GM06990 (cell line): ENCODE results near the gene TULP4.

ENCODE experiments used
- DNase-seq: peaks from one replicate; pipeline ENCODE4 v3.0.0-alpha.2; 2011; ENCODE audit not compliant: insufficient read length; ENCODE audit errors: extremely low read depth
- H3K27me3 ChIP-seq: replicated peaks from 2 replicates; pipeline ENCODE4 v1.6.0; 2011; ENCODE audit warnings: low read length; ENCODE audit not compliant: control insufficient read depth, insufficient read depth
- H3K36me3 ChIP-seq: 2 replicates; pipeline ENCODE4 v1.5.1; 2011; ENCODE audit warnings: low read length; ENCODE audit not compliant: control insufficient read depth, insufficient read depth
- H3K4me3 ChIP-seq: replicated peaks from 2 replicates; pipeline ENCODE4 v1.5.1; 2011; ENCODE audit warnings: low read depth, mild to moderate bottlenecking, control low read depth, low read length
- TF ChIP-seq, protein P1 (sequence below): IDR thresholded peaks from 2 replicates; pipeline ENCODE4 v1.5.1; 2011; ENCODE audit warnings: low read length, control low read depth, mild to moderate bottlenecking, inconsistent platforms; ENCODE audit not compliant: insufficient read depth, poor library complexity, severe bottlenecking

Gene TULP4

DNA sequence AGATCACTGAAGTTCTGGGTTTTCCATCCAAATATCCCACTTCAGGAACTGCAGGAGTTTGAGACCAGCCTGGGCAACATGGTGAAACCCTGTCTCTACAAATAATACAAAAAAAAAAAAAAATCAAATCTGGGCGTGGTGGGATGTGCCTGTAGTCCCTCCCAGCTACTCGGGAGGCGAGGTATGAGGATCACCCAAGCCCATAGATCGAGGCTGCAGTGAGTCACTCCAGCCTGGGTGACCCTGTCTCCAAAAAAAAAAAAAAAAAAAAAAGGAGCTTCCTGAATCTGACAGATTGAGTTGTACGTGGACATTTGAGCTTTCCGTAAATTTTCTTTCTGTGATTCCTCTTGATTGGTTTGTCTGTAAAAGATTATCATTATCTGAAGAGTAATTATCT, 55.6 kb downstream of the TULP4 start:
- no peaks in the 10 kb centered on the region; the same call in 1 of the 2 replicates for H3K36me3 ChIP-seq
- no peak for DNase-seq
- TF ChIP-seq, protein P1, sequence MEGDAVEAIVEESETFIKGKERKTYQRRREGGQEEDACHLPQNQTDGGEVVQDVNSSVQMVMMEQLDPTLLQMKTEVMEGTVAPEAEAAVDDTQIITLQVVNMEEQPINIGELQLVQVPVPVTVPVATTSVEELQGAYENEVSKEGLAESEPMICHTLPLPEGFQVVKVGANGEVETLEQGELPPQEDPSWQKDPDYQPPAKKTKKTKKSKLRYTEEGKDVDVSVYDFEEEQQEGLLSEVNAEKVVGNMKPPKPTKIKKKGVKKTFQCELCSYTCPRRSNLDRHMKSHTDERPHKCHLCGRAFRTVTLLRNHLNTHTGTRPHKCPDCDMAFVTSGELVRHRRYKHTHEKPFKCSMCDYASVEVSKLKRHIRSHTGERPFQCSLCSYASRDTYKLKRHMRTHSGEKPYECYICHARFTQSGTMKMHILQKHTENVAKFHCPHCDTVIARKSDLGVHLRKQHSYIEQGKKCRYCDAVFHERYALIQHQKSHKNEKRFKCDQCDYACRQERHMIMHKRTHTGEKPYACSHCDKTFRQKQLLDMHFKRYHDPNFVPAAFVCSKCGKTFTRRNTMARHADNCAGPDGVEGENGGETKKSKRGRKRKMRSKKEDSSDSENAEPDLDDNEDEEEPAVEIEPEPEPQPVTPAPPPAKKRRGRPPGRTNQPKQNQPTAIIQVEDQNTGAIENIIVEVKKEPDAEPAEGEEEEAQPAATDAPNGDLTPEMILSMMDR, result no peak
- no peaks in the 10 kb centered on the region for H3K27me3 ChIP-seq
- no peak overlapping the region for H3K4me3 ChIP-seq

DNA sequence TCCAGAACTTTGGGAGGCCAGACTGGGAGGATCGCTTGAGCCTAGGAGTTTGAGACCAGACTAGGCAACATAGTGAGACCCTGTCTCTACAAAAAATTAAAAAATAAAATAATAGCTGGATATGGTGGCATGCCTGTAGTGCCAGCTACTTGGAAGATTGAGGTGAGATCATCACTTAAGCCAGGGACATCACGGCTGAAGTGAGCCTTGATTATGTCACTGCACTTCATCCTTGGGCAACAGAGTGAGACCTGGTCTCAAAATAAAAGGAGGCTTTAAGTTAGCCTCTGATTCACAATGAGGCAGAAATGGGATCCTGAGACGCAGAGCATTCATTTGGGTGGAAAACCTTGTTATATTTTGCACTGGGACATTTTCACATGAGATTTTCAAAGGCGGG, 57.0 kb downstream of the TULP4 start:
- no peaks in the 10 kb centered on the region for H3K27me3 ChIP-seq
- TF ChIP-seq, protein P1, result no peak
- H3K4me3 ChIP-seq, result no peak overlapping the region
- DNase-seq, result no peak
- H3K36me3 ChIP-seq, result no peaks in the 10 kb centered on the region; the same call in 1 of the 2 replicates

DNA sequence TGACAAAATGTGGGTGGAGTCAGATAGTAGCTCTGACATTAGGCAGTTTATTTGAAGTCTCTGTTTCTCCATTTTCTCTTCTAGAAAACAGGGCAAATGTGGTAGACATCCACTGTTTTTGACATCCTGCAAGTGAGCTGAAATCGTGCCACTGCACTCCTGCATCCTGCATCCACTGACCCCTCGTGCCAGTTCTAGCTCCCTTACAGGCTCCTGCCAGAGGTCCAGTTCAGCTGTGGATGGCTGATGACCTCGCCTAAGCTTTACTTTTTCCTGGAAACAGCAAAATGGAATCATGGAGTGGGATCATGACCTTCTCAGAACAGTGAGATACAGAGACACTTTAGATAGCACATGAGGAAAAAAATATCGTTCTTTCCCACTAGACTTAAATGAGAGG, 58.5 kb downstream of the TULP4 start:
- Histone ChIP-seq H3K4me3 (no peak overlapping the region), H3K27me3 (no peaks in the 10 kb centered on the region), H3K36me3 (no peaks in the 10 kb centered on the region; the same call in 1 of the 2 replicates)
- TF ChIP-seq, protein P1, result no peak
- DNase-seq, result no peak

DNA sequence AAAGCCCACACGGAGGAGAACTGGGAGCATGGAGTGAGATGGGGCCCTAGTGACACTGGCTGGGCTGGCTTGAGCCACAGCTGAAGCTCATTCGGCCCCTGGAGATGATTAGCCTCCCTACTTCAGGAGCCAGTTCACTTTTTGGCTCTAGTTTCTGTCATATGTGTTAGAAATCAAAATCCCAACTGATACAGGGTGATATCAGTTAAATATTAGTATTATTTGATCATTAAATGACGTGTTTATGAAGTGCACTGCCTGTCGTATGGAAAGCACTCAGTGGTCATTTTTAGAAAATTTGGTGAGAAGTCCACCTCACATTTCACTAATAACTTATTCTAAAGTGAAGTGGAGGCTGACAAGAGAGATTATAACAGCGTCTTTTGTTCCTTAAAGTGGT, 59.0 kb downstream of the TULP4 start:
- no peaks in the 10 kb centered on the region for H3K27me3 ChIP-seq
- no peaks in the 10 kb centered on the region; the same call in 1 of the 2 replicates for H3K36me3 ChIP-seq
- no peak for DNase-seq
- H3K4me3 ChIP-seq, result no peak overlapping the region
- TF ChIP-seq, protein P1, result no peak

DNA sequence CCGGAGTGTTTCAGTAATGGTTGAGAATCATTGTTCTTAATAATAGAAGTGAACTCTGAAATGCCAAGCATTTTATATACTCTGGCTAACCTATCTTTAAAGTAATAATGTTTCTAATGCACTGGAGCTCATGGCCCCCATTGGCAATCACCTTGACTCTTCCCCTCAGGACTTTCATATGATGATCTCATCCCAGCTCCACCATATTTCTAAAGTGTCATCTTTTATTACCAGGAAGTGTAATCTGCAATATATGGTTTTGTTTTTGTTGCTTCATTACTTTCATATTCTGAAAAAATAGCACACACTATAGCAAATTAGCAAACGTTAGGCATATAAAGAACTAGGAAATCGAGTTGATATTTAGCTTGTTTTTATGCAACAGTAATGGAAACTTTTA, 60.3 kb downstream of the TULP4 start:
- Histone ChIP-seq H3K4me3 (no peak overlapping the region), H3K27me3 (no peaks in the 10 kb centered on the region), H3K36me3 (no peaks in the 10 kb centered on the region; the same call in 1 of the 2 replicates)
- TF ChIP-seq, protein P1, result no peak
- no peak for DNase-seq

DNA sequence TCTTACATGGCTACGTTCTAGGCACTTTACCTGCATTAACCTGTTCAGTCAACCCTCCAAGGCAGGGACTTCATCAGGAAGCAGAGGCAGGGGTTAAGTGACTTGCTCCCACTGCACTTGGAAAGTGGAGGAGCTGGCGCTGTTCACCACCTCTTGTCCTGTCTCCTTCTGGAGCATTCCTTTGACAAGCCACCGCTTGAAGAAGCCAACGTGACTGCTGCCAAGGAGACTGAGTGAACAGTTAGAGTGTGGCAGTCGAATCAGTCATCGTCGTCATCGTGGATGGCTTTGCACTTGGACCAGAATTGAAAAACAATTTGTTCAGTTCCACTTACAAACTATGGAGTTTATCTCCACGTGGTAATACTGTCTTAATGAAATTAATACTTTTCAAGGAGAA, 60.9 kb downstream of the TULP4 start:
- DNase-seq, result no peak
- no peak overlapping the region for H3K4me3 ChIP-seq
- TF ChIP-seq, protein P1, result no peak
- H3K27me3 ChIP-seq, result no peaks in the 10 kb centered on the region
- H3K36me3 ChIP-seq, result no peaks in the 10 kb centered on the region; the same call in 1 of the 2 replicates
